Cortex of kidney (tissue), 1 donor: ENCODE measurements around the gene HECW1.

Experiments used
- DNase-seq: peaks from one replicate; lab custom pipeline; 2025; lab: John Stamatoyannopoulos, UW

The HECW1 gene

DNA sequence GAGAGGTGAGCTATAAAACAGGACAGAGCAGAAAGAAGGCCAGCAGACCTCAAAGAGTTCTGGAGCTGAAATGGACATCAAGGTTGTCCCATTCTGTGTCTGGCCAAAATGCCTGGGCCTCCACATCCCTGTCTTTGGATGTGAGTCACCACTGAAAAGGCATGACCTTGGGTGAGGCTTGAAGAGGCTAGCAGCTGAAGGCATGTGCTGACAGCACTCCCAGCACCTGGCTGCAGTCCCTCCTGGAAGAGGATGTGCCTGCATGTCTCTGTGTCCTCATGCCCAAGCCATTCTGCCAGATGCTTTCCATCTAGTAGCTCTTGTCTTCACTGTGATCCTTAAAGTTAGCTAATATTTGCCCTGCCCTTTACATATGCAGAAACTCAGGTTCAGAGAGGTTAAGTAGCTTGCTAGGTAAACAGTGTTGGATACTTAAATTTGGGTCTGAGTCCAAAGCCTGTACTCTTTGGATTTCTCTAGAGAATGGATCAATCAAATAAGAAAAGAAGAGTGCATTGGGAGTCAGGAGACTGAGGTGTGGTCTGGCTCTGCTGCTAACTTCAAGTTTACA lies 35.8 kb downstream of the HECW1 start:
- no peak for DNase-seq

DNA sequence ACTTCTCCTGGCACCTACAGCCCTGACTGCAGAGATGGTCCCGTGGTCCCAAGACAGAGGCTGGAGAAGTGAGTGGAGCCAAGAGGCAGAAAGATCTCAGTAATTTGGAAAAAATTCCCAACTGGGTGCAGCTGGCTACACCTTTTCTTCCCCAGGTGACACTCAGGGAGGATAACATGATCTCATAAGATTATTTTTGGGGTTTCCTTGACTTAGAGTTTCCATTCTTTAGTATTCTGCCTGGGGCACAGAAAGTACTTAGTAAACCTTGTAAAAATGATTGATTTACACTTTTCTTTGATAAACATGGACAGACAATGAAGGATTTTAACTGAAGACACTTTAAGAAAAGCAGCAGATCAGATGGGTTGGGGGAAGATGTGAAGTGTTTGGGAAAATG lies 38.6 kb downstream of the HECW1 start:
- DNase-seq: no peak

DNA sequence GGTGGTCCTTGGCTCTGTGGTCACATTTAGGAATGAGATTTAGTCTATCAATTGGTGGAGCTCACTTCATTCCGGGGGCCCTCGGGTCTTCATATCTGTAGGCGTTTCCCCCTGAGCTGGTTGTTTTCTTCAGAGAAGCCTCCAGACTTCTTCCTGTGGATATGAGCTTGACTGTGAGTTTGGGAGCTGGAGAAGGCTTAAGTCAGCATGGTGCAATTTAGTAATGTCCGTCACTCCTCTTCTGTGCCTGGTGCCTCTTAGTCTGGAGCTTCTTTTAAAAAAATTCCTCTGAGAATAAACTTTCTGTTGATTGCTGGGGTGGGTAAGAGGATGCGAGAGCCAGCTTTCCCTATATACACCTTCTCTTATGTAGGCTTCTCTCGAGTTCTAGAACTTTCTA lies 40.2 kb downstream of the HECW1 start:
- DNase-seq: no peak

DNA sequence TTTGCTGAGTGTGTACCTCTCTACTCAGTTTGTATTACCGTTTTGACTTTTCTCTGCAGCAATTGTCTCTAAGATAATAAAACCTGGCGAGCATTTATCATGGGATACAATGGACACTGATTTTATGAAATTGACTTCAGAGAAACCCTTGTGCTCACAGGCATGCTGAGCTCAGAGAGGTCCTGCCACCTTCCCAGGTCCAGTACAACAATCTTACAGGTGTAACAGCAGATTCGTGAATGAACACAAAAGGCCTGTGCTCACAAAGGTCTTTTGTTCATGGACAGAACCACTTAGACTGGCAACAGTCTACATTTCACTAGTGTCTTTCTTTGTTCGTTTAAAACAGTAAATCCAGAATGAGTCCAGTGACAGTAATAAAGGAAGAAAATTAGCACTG lies 43.2 kb downstream of the HECW1 start:
- DNase-seq: no peak

DNA sequence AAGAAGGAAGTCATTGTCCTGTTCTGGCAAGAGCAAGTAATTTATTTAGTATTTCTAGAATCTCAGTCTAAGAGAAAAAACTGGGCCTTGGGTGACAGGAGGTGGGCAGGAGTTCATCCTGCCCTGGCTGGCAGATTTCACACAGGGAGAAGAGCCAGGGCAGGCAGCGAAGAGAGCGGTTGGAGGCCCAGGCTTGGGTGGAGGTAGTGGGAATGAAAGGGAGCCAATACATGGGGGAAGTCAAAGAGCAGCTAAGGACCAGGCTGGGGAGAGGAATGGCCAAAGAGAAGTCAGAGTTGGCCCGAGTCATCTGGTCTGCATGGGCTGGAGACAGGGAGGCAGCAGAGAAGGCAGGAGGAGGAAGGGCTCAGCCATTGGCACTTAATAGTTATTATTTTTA lies 51.4 kb downstream of the HECW1 start:
- DNase-seq: no peak

DNA sequence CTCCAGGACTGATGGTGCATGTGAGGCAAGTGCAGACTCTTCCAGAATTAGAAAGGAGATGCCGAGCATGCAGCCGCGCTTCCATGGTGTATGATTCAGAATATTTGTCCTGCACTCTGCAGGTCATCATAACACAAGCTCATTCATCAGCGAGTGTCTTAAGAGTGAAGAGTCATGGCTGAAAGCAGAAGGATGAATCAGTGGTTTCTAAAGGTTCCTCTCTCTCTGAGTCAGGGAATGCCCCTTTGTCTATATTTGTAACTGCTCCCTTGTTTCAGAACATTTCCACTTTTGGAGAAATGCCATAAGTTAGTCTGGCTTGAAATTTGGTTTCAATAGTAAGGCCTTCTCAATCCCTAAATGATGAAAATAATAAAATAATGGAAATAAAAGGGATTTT lies 52.3 kb downstream of the HECW1 start:
- DNase-seq: no peak

DNA sequence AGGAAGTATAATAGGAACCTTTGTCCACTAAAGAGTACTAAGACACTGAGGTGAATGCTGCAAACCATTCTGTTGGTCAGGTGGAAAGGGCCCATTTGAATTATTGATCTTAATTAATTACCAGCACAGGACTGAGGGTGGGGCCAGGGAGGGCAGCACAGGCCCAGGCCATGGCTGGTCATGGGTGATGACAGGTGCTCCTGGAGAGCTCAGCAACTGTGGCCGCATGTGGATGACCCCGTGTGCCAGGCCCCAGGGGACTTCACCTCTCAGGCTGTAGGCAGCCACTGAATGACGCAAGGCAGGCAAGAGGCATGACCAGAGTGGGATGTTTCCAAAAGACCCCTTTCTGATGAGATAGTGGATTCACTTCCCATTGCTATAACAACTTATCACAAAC lies 54.2 kb downstream of the HECW1 start:
- no peak for DNase-seq

DNA sequence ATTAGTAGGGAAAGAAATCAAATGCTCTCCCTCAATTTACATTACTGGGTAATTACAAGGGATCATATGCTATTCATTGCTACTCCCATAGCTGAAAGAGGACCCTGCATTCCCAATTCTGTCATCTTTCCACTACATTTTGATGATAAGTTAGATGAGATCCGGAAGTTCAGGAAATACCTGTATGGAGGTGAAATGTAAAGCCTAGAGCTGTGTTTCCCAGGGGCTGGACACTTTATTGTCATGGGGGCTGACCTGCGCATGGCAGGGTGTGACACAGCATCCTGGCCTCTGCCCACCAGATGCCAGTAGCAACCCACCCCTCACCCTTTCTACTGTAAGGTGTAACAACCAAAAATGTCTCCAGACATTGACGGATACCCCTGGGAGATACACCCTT lies 56.6 kb downstream of the HECW1 start:
- no peak for DNase-seq

DNA sequence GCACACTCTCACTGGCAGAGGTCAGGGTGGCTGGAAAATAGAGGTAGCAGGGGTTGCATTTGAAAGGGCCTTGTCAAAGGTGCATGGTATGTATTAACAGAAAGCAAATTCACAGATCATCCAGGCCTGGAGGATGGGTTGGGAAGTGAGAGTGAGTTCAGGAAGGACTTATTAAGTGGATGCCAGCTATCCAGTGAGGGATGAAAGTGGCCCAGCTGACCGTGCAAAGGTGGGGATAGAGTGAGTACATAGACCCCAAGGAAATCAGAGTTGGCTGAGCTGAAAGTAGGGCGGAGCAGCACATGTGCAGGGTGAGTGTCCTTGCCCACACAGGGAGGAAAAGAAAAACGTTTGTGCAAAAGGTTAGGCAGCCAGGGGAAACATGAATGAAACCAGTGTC lies 58.1 kb downstream of the HECW1 start:
- DNase-seq: no peak

DNA sequence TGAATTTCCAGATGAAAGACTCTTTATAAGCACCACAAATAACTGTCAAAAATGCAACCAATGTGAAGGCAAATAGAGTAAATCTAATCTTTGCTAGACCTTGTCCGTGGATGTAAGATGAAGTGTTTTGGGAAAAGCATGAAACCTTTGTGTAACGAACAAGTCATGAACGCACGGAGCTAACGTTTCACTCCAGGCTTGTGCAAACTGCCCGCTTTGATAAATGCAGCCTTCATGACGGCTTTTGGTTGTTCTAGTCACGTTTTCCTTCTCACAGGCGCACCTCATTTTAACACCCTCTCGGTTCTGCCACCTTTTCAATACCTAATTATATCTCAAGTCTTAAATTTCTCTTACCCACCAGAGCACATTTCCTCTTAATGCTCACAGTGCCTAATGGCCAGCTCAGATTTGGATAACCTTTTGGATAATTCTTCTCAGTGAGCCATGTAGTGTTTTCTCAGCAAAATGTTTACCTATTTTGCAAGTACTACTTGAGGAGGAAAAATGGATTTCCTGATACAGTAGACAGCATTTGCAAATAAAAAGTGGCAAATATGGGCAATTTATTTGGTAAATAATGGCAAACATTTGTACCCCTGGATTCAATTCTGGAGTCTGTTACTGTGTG lies 63.2 kb downstream of the HECW1 start:
- no peak for DNase-seq

DNA sequence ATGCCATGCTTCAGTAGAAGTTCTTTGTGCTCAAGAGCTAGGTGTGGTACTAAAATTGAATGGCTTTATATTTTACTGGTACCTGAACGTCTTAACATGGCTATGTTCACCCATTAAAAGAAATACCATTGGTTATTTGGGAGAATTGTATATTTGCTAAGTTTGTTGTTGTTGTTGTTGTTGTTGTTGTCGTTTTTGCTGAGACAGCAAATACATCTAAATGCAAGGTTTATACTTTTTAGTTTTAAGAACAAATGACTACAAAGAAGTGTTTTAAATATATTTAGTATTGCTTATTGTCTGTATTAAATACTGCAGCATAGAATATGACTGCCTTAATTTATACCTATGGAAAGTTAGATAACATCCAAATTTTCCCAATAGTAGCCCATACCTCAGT lies 66.9 kb downstream of the HECW1 start:
- no peak for DNase-seq

DNA sequence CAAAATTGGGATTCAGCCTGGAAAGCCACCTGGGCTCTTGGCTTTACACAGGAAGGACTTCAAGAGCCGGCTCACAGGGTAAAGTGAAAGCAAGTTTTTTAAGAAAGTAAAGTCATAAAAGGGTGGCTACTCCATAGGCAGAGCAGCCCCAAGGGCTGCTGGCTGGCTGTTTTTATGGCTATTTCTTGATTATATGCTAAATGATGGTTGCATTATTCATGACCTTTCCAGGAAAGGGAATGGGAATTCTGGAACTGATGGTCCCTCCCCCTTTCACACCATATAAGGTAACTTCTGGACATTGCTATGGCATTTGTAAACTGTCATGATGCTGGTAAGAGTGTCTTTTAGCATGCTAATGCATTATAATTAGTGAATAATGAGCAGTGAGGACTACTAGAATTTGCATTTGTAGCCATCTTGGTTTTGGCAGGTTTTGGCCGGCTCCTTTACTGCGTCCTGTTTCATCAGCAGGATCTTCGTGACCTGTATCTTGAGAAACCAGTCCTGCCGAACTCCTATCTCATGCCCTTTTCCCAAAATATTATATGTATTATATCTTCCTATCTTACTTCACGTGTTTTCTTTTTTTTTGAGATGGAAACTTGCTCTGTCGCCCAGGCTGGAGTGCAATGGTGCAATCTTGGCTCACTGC lies 80.5 kb downstream of the HECW1 start:
- DNase-seq: no peak

DNA sequence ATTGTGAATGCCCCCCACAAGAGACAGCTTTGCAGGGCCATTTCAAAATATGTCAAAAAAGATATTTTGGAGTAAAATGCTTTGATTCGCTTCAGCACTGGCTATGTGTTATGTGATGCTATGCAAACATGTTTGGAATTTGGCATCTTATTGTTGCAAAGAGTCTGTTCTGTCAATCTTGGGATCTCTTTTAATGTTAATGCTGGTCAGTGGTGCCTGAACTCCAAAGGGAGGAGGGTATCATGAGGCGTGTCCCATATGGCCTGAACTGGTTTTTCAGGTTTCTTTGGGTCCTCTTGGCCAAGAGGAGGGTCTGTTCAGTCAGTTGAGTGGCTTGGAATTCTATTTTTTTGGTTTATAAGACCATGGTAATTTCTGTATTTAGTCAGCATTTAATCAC lies 81.4 kb downstream of the HECW1 start:
- DNase-seq: no peak

DNA sequence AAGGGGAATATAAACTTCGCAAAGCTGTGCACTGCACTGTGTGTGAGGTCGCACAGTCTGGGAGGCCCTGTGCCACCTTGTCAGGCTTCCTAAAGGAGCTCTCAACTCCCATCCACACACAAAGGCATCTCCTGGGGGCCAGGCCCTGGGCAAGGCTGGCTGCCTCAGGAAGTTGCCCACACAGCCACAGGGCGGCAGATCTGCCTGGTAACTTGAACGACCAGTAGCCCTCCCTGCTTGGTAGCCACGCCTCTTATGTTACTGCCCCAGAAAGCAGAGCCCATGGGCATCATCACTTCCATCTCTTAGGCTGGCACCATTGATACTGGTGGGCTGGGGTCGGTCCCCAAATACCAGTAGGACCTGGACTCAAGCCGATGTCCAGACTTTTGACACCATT lies 82.8 kb downstream of the HECW1 start:
- no peak for DNase-seq

DNA sequence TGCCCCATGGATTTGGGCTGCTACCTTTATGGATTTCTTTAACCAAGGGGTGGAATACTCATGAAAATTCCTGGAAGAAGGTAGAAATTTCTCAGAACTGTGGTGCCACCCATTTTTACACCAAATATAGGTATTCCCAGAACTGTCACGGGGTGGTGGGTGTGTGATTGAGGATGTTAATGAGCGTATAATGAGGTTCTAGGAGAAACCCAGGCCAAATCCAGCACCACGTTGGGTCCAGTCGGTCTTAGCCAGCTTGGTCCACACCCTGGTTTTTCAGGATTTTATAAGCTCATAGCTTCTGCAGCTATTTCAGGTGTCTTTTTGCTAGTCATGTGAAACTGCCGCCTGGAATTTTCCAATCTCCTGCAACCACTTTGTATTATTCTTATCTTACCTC lies 83.3 kb downstream of the HECW1 start:
- no peak for DNase-seq

DNA sequence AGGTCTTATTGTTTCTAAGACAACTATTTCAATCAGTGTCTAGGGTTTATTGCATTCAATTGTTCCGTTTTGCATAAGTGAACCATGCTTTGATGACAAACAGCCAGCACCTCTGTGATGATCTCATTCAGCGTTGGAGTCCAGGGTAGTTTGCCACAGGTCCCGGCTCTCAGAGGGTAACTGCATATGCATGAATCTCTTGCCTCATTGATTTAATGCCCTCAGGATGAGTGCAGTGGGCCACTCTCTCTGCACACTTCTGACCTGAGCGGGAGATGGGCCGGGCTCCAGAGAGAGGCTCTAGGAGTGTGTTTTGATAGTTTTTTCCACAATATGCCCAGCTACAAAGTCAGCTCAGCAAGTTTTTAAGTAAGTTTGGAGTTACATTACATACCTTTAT lies 83.9 kb downstream of the HECW1 start:
- DNase-seq: no peak

DNA sequence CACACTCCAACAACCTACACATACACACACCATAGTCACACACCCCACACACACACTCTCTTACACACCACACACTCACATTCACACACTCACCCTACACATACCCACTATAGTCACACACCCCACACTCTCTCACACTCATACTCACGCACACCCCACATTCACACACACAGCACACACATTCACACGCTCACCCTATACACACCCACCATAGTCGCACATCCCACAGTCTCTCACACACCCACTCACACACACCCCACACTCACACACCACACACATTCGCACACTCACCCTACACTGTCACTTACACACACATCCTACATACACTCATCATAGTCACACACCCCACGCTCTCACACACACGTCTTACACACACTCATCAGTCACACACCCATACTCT lies 85.6 kb downstream of the HECW1 start:
- no peak for DNase-seq

DNA sequence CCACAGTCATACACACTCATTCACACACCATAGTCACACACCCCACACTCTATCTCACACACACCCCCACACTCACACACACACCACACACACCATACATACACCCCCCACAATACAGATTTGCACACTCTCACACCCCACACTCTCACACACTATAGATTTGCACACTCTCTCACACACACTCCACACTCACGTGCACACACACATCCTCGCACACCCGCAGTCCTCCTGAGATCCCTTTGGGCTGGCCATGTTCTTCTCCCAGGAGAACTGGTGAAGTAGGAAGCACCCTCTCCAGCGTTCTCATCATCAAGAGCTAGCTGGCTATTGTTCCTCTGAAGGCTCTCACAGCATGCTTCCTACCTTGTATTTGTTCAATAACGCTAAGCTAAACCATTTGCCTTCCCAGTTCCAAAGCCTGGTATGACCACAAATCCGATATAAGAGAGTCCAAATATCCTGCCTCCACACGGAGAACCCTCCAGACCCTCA lies 86.2 kb downstream of the HECW1 start:
- no peak for DNase-seq

DNA sequence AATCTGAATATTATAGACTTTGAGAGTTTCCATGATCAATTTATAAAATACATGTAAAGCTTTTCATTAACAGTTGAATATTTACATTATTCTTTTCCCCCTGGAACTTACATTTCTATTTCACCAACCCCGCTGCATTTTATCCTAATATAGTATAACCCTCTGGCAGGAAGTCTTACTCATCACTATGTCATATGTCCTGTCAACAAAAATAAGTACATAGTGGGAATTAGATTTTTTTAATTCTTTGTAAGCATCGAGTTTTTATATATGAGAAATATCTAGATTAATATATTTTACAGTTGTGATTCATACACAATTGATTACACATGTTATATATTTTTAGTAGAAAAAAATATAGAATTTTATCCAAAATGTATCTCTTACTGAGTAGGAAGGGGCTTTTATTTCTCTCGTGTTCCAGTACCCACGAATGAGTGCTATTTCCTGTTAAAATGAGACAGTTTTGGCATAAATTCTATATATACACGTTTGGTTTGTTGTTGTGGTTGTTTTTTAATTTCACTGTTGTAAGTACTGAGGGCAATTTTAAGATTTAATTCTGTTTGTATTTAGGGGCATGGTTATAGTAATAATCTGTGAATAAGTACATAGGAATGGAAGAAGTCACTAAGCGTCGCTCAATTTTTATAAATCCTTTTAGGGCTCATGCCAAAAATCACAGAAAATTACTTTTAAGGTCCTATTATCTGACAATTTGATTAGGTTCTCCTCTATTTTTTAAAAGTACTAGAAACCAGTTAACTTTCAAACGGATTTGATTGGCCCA lies 87.1 kb downstream of the HECW1 start:
- DNase-seq: no peak

DNA sequence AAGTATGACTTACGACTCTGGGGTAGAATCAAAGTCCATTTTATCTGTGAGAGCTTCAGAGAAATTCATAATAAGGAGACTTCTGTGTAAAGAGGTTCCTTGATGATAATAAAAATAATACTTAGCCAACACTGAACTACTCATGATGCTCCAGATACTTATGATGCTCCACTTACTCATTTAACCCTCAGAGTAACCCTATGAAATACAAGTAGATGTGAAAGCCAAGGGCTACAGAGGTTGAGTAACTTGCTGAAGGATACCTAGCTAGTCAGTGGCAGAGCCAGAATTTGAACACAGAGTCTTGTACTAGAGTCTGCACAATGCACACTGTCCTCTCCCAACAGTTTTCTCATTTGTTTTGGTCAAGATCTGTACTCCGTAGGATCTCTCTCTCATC lies 89.5 kb downstream of the HECW1 start:
- no peak for DNase-seq

DNA sequence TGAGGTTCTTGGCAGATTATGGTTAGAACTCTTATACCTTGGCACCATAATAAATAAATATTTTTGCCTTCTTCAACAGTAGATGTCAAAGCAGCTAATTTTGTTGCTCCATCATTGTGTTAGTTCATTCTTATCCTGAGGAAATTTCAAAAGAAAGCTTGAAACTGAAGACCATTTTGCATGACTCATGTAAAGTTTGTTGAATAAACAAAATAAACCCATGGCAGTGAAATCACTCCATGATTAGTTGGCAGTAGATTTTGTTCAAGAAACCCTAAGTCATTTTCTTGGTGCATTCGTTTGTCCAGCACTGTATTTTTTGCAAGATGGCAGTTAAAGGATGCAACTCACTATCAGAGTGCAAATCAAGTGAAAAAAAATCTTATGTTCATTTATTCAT lies 91.6 kb downstream of the HECW1 start:
- DNase-seq: no peak

DNA sequence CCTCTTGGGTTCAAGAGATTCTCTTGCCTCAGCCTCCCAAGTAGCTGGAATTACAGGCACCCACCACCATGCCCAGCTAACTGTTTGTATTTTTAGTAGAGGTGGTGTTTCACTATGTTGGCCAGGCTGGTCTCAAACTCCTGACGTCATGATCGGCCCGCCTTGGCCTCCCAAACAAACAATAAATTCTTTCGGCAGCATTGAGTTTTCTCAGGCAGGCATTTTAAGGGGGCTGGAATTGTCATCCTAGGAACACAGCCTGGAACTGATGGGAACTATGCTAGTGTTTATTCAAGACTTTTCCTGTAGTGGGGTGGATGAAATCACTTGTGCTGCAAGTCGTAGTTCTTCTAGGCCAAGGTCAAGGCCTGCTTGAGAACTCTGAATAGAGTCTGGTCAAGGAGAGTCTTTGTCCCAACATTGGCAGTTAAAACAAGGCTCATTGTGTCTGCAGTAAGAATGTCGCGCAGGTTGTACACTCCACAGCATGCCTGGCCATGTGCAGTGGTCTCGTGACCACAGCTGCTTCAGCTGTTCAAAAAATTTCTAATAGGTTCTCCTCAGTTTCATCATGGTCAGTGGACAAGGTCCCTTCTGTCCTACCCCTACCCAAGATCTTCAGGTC lies 92.8 kb downstream of the HECW1 start:
- DNase-seq: no peak

DNA sequence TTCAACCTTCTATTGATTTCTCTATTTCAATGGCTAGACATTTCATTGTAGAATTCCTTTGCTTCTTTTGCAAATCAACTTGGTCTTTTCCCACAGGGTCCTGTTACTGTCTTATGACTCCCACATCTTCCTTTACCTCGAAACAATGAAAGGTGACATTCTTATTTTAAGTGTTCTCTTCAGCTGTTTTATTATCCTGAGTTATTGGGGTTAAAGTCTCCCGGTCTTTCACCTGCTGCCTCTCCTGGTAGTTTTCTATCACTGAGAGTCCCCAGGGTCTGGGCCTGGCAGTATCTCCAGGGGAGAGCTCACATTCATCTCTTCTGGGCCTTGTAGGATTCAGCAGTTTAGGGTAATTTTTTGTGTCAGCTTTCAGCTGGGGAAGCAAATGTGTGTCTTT lies 95.8 kb downstream of the HECW1 start:
- DNase-seq: no peak
